K562 (cell line): ENCODE measurements around the gene HYPK. TPM values are rescaled to one million over a fixed set of nuclear protein-coding genes. Genes with fewer than 3 reads are reported as not detected.
A peak's percentile ranks its signal among the peaks of the same experiment; 100 is the strongest.

Source experiments
- CSDE1 ChIP-seq, 2 experiments: fragments of 450-650 bp; IDR thresholded peaks; 2 replicates each; pipeline ENCODE4 v1.6.1; 2016; ENCODE audit warnings: mild to moderate bottlenecking in 1 of 2
- ELF1 ChIP-seq: fragments of 200-800 bp; sonication (Bioruptor generic); IDR thresholded peaks from 2 replicates; pipeline ENCODE4 v1.6.1; 2016; ENCODE audit warnings: missing genetic modification characterization, missing compliant biosample characterization
- HEY1 ChIP-seq: fragments of 250-450 bp; sonication (Bioruptor Pico); IDR thresholded peaks from 2 replicates; pipeline ENCODE4 v1.5.0; 2020; ENCODE audit warnings: mild to moderate bottlenecking, moderate library complexity, borderline replicate concordance
- HIVEP1 ChIP-seq: fragments of 250-450 bp; sonication (Bioruptor Pico); IDR thresholded peaks from 2 replicates; pipeline ENCODE4 v1.4.0; 2020; ENCODE audit warnings: mild to moderate bottlenecking
- JUND ChIP-seq, 2 experiments: IDR thresholded peaks; 2 replicates in 1 of 2; 3 replicates in 1 of 2; pipeline ENCODE4 v1.6.1; 2011; ENCODE audit warnings: borderline replicate concordance in 2 of 2, low read depth in 2 of 2, low read length in 2 of 2, improper control_type of control experiment in 1 of 2, missing biosample characterization in 1 of 2, missing genetic modification characterization in 1 of 2, missing genetic modification reagents in 1 of 2
- KLF16 ChIP-seq: IDR thresholded peaks from 2 replicates; pipeline ENCODE4 v1.6.1; 2016; ENCODE audit warnings: antibody characterized with exemption
- MAZ ChIP-seq, 2 experiments: fragments of 450-650 bp in 1 of 2; sonication (generic) in 1 of 2; formaldehyde crosslinking; IDR thresholded peaks in 1 of 2; conservative IDR thresholded peaks in 1 of 2; 2 replicates each; pipeline versions ENCODE4 v1.4.0 to v1.5.0; 2020; ENCODE audit warnings: mild to moderate bottlenecking in 1 of 2, missing genetic modification reagents in 1 of 2
- MXI1 ChIP-seq: IDR thresholded peaks from 2 replicates; pipeline ENCODE4 v1.6.1; 2011; ENCODE audit warnings: low read depth, mild to moderate bottlenecking, improper control_type of control experiment, low read length
- NCOA1 ChIP-seq: fragments of 450-650 bp; IDR thresholded peaks from 2 replicates; pipeline ENCODE4 v1.6.1; 2016; ENCODE audit warnings: low read depth
- NCOA2 ChIP-seq, 2 experiments: fragments of 450-650 bp; IDR thresholded peaks; 2 replicates each; pipeline ENCODE4 v1.6.1; 2018; ENCODE audit warnings: mild to moderate bottlenecking in 2 of 2, moderate library complexity in 1 of 2; ENCODE audit not compliant: partially characterized antibody in 2 of 2
- SMAD4 ChIP-seq: fragments of 250-450 bp; sonication (Bioruptor Pico); conservative IDR thresholded peaks from 2 replicates; pipeline ENCODE4 v1.8.0; 2021; ENCODE audit warnings: inconsistent platforms, mild to moderate bottlenecking, moderate library complexity
- ZKSCAN1 ChIP-seq: fragments of 150-350 bp; IDR thresholded peaks from 2 replicates; pipeline ENCODE4 v1.6.1; 2016; ENCODE audit warnings: low read depth, low read length
- ZNF354B ChIP-seq: fragments of 250-450 bp; sonication (Bioruptor Pico); IDR thresholded peaks from 2 replicates; pipeline ENCODE4 v1.4.0; 2020
- polyA plus RNA-seq, 8 experiments: library from polyadenylated mRNA; depleted of rRNA in 4 of 8; stranded (reverse) in 5 of 8; unstranded in 3 of 8; fragments of >200 nt; fragmentation: Nextera tagmentation in 2 of 8; fragmentation: Illumina TruSeq in 1 of 8; extraction: Ambion mirVana in 2 of 8; extraction: Trizol in 1 of 8; gene quantifications; 2 replicates each; pipeline versions ENCODE4 v1.2.1 to v1.2.3, GENCODE V29; 2011 to 2014; ENCODE audit warnings: inconsistent platforms in 1 of 8, missing spikeins in 1 of 8
- total RNA-seq, 7 experiments: library from RNA; depleted of rRNA in 6 of 7; stranded (reverse); fragments of >200 nt in 6 of 7; fragmentation: Illumina TruSeq in 2 of 7; extraction: Trizol in 2 of 7; gene quantifications; 2 replicates each; pipeline versions ENCODE4 v1.2.1 to v1.2.3, GENCODE V29; 2011 to 2021; ENCODE audit warnings: low replicate concordance in 1 of 7
- TF ChIP-seq, protein P1 (sequence below): sonication (generic); formaldehyde crosslinking; IDR thresholded peaks from 2 replicates; pipeline ENCODE4 v1.8.0; 2022; ENCODE audit warnings: missing genetic modification reagents, mild to moderate bottlenecking, borderline replicate concordance
- TF ChIP-seq, protein P2 (sequence below): sonication (generic); formaldehyde crosslinking; IDR thresholded peaks from 2 replicates; pipeline ENCODE4 v1.8.1; 2023; ENCODE audit warnings: mild to moderate bottlenecking, missing genetic modification reagents
- TF ChIP-seq, protein P3 (sequence below): fragments of 250-450 bp; sonication (Bioruptor Pico); IDR thresholded peaks from 2 replicates; pipeline ENCODE4 v1.8.0; 2022; ENCODE audit warnings: moderate library complexity, mild to moderate bottlenecking, inconsistent platforms
- TF ChIP-seq, protein P4 (sequence below): fragments of 250-450 bp; sonication (Bioruptor Pico); IDR thresholded peaks from 2 replicates; pipeline ENCODE4 v1.8.0; 2021; ENCODE audit warnings: moderate library complexity, mild to moderate bottlenecking, inconsistent platforms
- TF ChIP-seq, protein P5 (sequence below): fragments of 250-450 bp; sonication (Bioruptor Pico); IDR thresholded peaks from 2 replicates; pipeline ENCODE4 v1.5.0; 2021
- TF ChIP-seq, protein P6 (sequence below): IDR thresholded peaks from 3 replicates; pipeline ENCODE4 v1.6.1; 2011; ENCODE audit warnings: borderline replicate concordance, mild to moderate bottlenecking; ENCODE audit not compliant: insufficient read length, insufficient read depth

The HYPK gene
- total and polyA plus RNA-seq, 9 of the 15 experiments (the other 6 are each of a cell fraction or from before 2014, with no cell fraction given), result 7.2 to 28.0 (median 21.1) TPM

DNA sequence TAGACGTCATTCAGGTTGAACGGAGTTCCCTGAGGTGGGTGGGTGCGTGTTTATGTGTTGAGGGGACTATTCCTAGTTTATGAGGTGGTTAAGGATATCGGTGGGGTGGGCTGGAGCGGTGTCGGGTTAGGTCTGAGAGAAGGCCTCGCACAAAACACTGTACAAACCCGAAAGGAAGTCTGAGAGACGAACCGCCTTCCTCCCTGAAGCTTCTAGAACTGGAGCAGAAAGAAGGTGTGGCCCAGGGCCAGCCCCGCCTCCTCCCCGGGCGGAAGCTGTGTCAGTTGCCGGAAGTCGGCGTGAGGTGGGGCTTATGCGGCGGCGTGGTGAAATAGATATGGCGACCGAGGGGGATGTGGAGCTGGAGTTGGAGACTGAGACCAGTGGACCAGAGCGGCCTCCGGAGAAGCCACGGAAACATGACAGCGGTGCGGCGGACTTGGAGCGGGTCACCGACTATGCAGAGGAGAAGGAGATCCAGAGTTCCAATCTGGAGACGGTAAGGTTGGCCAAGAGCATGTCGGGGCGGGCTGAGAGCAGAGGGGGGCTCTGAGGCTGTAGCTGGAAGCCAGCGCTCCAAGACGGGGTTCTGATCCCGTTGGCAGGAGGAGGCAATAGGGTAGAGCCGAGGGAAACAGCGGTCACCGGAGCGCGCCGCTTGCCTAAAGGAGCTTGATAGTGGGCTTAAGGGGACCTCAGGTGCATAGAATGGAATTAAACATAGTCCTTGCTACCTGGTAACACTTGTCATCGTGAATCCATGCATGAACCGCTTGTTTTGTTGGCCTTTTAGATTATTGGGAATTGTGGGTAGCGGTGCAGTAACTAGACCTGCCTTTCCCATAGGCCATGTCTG lies at the start of gene HYPK (continued):
- TF ChIP-seq HIVEP1, result no peak
- no peak for TF ChIP-seq HEY1 (CRISPR knock-in tag)
- TF ChIP-seq, protein P1, sequence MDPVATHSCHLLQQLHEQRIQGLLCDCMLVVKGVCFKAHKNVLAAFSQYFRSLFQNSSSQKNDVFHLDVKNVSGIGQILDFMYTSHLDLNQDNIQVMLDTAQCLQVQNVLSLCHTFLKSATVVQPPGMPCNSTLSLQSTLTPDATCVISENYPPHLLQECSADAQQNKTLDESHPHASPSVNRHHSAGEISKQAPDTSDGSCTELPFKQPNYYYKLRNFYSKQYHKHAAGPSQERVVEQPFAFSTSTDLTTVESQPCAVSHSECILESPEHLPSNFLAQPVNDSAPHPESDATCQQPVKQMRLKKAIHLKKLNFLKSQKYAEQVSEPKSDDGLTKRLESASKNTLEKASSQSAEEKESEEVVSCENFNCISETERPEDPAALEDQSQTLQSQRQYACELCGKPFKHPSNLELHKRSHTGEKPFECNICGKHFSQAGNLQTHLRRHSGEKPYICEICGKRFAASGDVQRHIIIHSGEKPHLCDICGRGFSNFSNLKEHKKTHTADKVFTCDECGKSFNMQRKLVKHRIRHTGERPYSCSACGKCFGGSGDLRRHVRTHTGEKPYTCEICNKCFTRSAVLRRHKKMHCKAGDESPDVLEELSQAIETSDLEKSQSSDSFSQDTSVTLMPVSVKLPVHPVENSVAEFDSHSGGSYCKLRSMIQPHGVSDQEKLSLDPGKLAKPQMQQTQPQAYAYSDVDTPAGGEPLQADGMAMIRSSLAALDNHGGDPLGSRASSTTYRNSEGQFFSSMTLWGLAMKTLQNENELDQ (CRISPR knock-in tag), result no peak
- TF ChIP-seq ZKSCAN1, result no peak
- TF ChIP-seq, protein P2, sequence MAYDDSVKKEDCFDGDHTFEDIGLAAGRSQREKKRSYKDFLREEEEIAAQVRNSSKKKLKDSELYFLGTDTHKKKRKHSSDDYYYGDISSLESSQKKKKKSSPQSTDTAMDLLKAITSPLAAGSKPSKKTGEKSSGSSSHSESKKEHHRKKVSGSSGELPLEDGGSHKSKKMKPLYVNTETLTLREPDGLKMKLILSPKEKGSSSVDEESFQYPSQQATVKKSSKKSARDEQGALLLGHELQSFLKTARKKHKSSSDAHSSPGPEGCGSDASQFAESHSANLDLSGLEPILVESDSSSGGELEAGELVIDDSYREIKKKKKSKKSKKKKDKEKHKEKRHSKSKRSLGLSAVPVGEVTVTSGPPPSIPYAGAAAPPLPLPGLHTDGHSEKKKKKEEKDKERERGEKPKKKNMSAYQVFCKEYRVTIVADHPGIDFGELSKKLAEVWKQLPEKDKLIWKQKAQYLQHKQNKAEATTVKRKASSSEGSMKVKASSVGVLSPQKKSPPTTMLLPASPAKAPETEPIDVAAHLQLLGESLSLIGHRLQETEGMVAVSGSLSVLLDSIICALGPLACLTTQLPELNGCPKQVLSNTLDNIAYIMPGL (CRISPR knock-in tag), result no peak
- peak; percentile 93 for TF ChIP-seq MXI1
- no peak for TF ChIP-seq NCOA1
- TF ChIP-seq KLF16, result no peak
- no peak for TF ChIP-seq NCOA2 (IDR thresholded peaks at IDR 0.05; ENCODE audit: partially characterized antibody in 2 of 2)
- TF ChIP-seq CSDE1 (IDR thresholded peaks at IDR 0.05), result no peak
- TF ChIP-seq, protein P3, sequence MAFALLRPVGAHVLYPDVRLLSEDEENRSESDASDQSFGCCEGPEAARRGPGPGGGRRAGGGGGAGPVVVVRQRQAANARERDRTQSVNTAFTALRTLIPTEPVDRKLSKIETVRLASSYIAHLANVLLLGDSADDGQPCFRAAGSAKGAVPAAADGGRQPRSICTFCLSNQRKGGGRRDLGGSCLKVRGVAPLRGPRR (CRISPR knock-in tag), result no peak
- TF ChIP-seq JUND (IDR thresholded peaks at IDR 0.05; ENCODE audit: borderline replicate concordance, low read depth, low read length), result no peak
- no peak; the same call in 2 of the 3 replicates for TF ChIP-seq JUND (tag; IDR thresholded peaks at IDR 0.05; ENCODE audit: borderline replicate concordance, low read depth, low read length)
- TF ChIP-seq, protein P4, sequence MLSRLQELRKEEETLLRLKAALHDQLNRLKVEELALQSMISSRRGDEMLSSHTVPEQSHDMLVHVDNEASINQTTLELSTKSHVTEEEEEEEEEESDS, result no peak
- TF ChIP-seq MAZ (CRISPR knock-in tag; conservative IDR thresholded peaks at IDR 0.05 in 1 of 2, IDR thresholded peaks at IDR 0.05 in 1 of 2), result peak in 1 of 2 experiments; percentile 58; a peak in 1 of 4 replicates
- TF ChIP-seq, protein P5, sequence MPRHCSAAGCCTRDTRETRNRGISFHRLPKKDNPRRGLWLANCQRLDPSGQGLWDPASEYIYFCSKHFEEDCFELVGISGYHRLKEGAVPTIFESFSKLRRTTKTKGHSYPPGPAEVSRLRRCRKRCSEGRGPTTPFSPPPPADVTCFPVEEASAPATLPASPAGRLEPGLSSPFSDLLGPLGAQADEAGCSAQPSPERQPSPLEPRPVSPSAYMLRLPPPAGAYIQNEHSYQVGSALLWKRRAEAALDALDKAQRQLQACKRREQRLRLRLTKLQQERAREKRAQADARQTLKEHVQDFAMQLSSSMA, result peak; percentile 85; the same call in 1 of the 2 replicates
- no peak for TF ChIP-seq SMAD4
- TF ChIP-seq ELF1 (tag), result peak; percentile 73
- TF ChIP-seq ZNF354B, result no peak
- TF ChIP-seq, protein P6, sequence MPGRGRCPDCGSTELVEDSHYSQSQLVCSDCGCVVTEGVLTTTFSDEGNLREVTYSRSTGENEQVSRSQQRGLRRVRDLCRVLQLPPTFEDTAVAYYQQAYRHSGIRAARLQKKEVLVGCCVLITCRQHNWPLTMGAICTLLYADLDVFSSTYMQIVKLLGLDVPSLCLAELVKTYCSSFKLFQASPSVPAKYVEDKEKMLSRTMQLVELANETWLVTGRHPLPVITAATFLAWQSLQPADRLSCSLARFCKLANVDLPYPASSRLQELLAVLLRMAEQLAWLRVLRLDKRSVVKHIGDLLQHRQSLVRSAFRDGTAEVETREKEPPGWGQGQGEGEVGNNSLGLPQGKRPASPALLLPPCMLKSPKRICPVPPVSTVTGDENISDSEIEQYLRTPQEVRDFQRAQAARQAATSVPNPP, result no peak
